H9 (cell line): ENCODE results near the gene NAA16. TPM values are rescaled to one million over a fixed set of nuclear protein-coding genes. Genes with fewer than 3 reads are reported as not detected.

Experiments
- DNase-seq: peaks from one replicate; pipeline ENCODE4 v3.0.0-alpha.2; 2017
- H2AFZ ChIP-seq: one replicate; pipeline ENCODE4 v1.6.1; 2013; ENCODE audit warnings: mild to moderate bottlenecking, low read length, control low read depth, moderate library complexity
- H2AK5ac ChIP-seq: 2 replicates; pipeline ENCODE4 v1.6.1; 2013; ENCODE audit warnings: low read length, control low read depth, mixed read lengths; ENCODE audit not compliant: insufficient read length
- H2BK120ac ChIP-seq: one replicate; pipeline ENCODE4 v1.6.1; 2013; ENCODE audit warnings: low read depth, mild to moderate bottlenecking, low read length, control low read depth, inconsistent platforms; ENCODE audit not compliant: poor library complexity, severe bottlenecking
- H2BK12ac ChIP-seq: 2 replicates; pipeline ENCODE4 v1.6.1; 2013; ENCODE audit warnings: low read length, control low read depth, mixed read lengths, low read depth; ENCODE audit not compliant: insufficient read length
- H2BK15ac ChIP-seq: 2 replicates; pipeline ENCODE4 v1.6.1; 2013; ENCODE audit warnings: low read depth, low read length, control low read depth
- H2BK20ac ChIP-seq: one replicate; pipeline ENCODE4 v1.6.1; 2013; ENCODE audit warnings: low read depth, mild to moderate bottlenecking, low read length, control low read depth, inconsistent platforms; ENCODE audit not compliant: poor library complexity, severe bottlenecking
- H2BK5ac ChIP-seq: 2 replicates; pipeline ENCODE4 v1.6.1; 2013; ENCODE audit warnings: low read length, control low read depth, mixed read lengths; ENCODE audit not compliant: insufficient read length
- H3K14ac ChIP-seq: 2 replicates; pipeline ENCODE4 v1.6.1; 2013; ENCODE audit warnings: low read length, control low read depth; ENCODE audit not compliant: insufficient read depth
- H3K18ac ChIP-seq: 2 replicates; pipeline ENCODE4 v1.6.1; 2013; ENCODE audit warnings: low read depth, mild to moderate bottlenecking, mixed read lengths, low read length, control low read depth; ENCODE audit not compliant: insufficient read length
- H3K23ac ChIP-seq: 2 replicates; pipeline ENCODE4 v1.6.1; 2013; ENCODE audit warnings: low read length, control low read depth, mixed read lengths, low read depth; ENCODE audit not compliant: insufficient read length
- H3K23me2 ChIP-seq: 2 replicates; pipeline ENCODE4 v1.6.1; 2013; ENCODE audit warnings: low read depth, mild to moderate bottlenecking, mixed read lengths, low read length, control low read depth; ENCODE audit not compliant: insufficient read length, poor library complexity, severe bottlenecking
- H3K27ac ChIP-seq: 2 replicates; pipeline ENCODE4 v1.5.1; 2013; ENCODE audit warnings: low read length, control low read depth, mixed read lengths, low read depth; ENCODE audit not compliant: insufficient read length
- H3K27me3 ChIP-seq: 2 replicates; pipeline ENCODE4 v1.6.1; 2013; ENCODE audit warnings: low read length, control low read depth, inconsistent platforms; ENCODE audit not compliant: insufficient read depth
- H3K4ac ChIP-seq: 2 replicates; pipeline ENCODE4 v1.6.1; 2013; ENCODE audit warnings: low read depth, mild to moderate bottlenecking, control low read depth, inconsistent platforms, low read length, moderate library complexity
- H3K4me1 ChIP-seq: 2 replicates; pipeline ENCODE4 v1.6.1; 2013; ENCODE audit warnings: low read length, control low read depth, inconsistent platforms; ENCODE audit not compliant: insufficient read depth
- H3K4me2 ChIP-seq: 2 replicates; pipeline ENCODE4 v1.6.1; 2013; ENCODE audit warnings: low read length, control low read depth, mixed read lengths; ENCODE audit not compliant: insufficient read length, insufficient read depth
- H3K56ac ChIP-seq: 2 replicates; pipeline ENCODE4 v1.6.1; 2013; ENCODE audit warnings: low read depth, mild to moderate bottlenecking, mixed read lengths, low read length, control low read depth; ENCODE audit not compliant: insufficient read length
- H3K79me1 ChIP-seq: 2 replicates; pipeline ENCODE4 v1.6.1; 2013; ENCODE audit warnings: low read depth, mild to moderate bottlenecking, moderate library complexity, low read length, control low read depth, inconsistent platforms; ENCODE audit not compliant: insufficient read depth, poor library complexity, severe bottlenecking
- H3K79me2 ChIP-seq: 2 replicates; pipeline ENCODE4 v1.6.1; 2013; ENCODE audit warnings: low read length, control low read depth, inconsistent platforms; ENCODE audit not compliant: insufficient read depth
- H3K9ac ChIP-seq: 2 replicates; pipeline ENCODE4 v1.6.1; 2013; ENCODE audit warnings: low read length, control low read depth, mixed read lengths; ENCODE audit not compliant: insufficient read length; ENCODE audit errors: extremely low read depth
- H3K9me3 ChIP-seq: one replicate; pipeline ENCODE4 v1.6.1; 2013; ENCODE audit warnings: low read depth, low read length, inconsistent platforms; ENCODE audit not compliant: control insufficient read depth
- H3T11ph ChIP-seq: one replicate; pipeline ENCODE4 v1.6.1; 2013; ENCODE audit warnings: mild to moderate bottlenecking, low read length, control low read depth, inconsistent platforms
- H4K20me1 ChIP-seq: one replicate; pipeline ENCODE4 v1.6.1; 2013; ENCODE audit not compliant: control insufficient read depth, insufficient read length, insufficient read depth
- H4K5ac ChIP-seq: 2 replicates; pipeline ENCODE4 v1.6.1; 2013; ENCODE audit warnings: low read depth, mild to moderate bottlenecking, mixed read lengths, low read length, control low read depth; ENCODE audit not compliant: insufficient read length
- H4K8ac ChIP-seq: replicated peaks from 2 replicates; pipeline ENCODE4 v1.6.1; 2013; ENCODE audit warnings: low read length, control low read depth, mixed read lengths, low read depth; ENCODE audit not compliant: insufficient read length
- H4K91ac ChIP-seq: 2 replicates; pipeline ENCODE4 v1.6.1; 2013; ENCODE audit warnings: low read depth, mild to moderate bottlenecking, moderate library complexity, mixed read lengths, low read length, control low read depth; ENCODE audit not compliant: insufficient read length
- H3K27ac Mint-ChIP-seq, 3 experiments: 2 replicates in 2 of 3; 3 replicates in 1 of 3; pipeline ENCODE4 v1.8.0; 2020 to 2021; ENCODE audit warnings: mixed read lengths in 3 of 3, mild to moderate bottlenecking in 1 of 3, moderate library complexity in 1 of 3
- H3K27me3 Mint-ChIP-seq: 2 replicates; pipeline ENCODE4 v1.8.0; 2021; ENCODE audit warnings: low read depth, mild to moderate bottlenecking, moderate library complexity, mixed read lengths
- H3K36me3 Mint-ChIP-seq, 3 experiments: 2 replicates in 2 of 3; 3 replicates in 1 of 3; pipeline ENCODE4 v1.8.0; 2020 to 2021; ENCODE audit warnings: low read depth in 3 of 3, mixed read lengths in 3 of 3; ENCODE audit not compliant: insufficient read depth in 1 of 3
- H3K4me1 Mint-ChIP-seq, 2 experiments: 2 replicates each; pipeline ENCODE4 v1.8.0; 2020; ENCODE audit warnings: mixed read lengths in 2 of 2
- H3K4me3 Mint-ChIP-seq, 2 experiments: 2 replicates in 1 of 2; 3 replicates in 1 of 2; pipeline ENCODE4 v1.8.0; 2020 to 2021; ENCODE audit warnings: mild to moderate bottlenecking in 2 of 2, mixed read lengths in 2 of 2, moderate library complexity in 1 of 2
- H3K9me3 Mint-ChIP-seq, 2 experiments: 2 replicates in 1 of 2; 3 replicates in 1 of 2; pipeline ENCODE4 v1.8.0; 2020; ENCODE audit warnings: mild to moderate bottlenecking in 2 of 2, mixed read lengths in 2 of 2, moderate library complexity in 1 of 2
- CTCF ChIP-seq: fragments of 200-600 bp; sonication (generic); conservative IDR thresholded peaks from 3 replicates; pipeline ENCODE4 v1.8.0; 2021; ENCODE audit warnings: antibody characterized with exemption, mild to moderate bottlenecking
- WGBS: extraction: QIAGEN DNeasy Blood & Tissue Kit; methylation state at CpG from one replicate; pipeline ENCODE4 v1.1.7; 2013; ENCODE audit warnings: missing lambda C conversion rate, low lambda C conversion rate, mixed read lengths; ENCODE audit not compliant: insufficient read length; ENCODE audit errors: extremely low coverage; 5-methylcytosine and 5-hydroxymethylcytosine counted together
- total RNA-seq: library from RNA; stranded (reverse); gene quantifications from 2 replicates; pipeline ENCODE4 v1.2.1, GENCODE V29; 2021

Gene NAA16
- total RNA-seq, 1 experiment from 2014 or later: 37.7 TPM

- Histone ChIP-seq H3K56ac (no peak overlapping the region), H2BK15ac (no peak overlapping the region), H4K8ac (no peak overlapping the region), H3K27me3 (no peaks in the 10 kb centered on the region), H3K9ac (no peak overlapping the region), H4K20me1 (no peaks in the 10 kb centered on the region), H3K27ac (no peak overlapping the region), H3K23ac (no peak overlapping the region), H4K91ac (no peak overlapping the region), H3K4me1 (peaks cover 9% of the 10 kb centered on the region), H3K79me2 (peaks cover 44% of the 10 kb centered on the region), H2AK5ac (no peak overlapping the region), H3K4me2 (peak overlapping the region; percentile 43), H4K5ac (no peak overlapping the region), H2AFZ (no peak overlapping the region), H3K14ac (no peak overlapping the region), H3K9me3 (no peaks in the 10 kb centered on the region), H3K79me1 (peaks cover 4% of the 10 kb centered on the region), H2BK5ac (no peak overlapping the region), H3K4ac (no peak overlapping the region), H3K23me2 (peaks cover 6% of the 10 kb centered on the region), H2BK12ac (no peak overlapping the region), H2BK120ac (no peak overlapping the region), H3K18ac (no peak overlapping the region), H3T11ph (no peak overlapping the region), H2BK20ac (no peak overlapping the region)
- Mint-ChIP-seq H3K4me3 (peak overlapping the region; percentile 68 to 92; a peak in 4 of 5 replicates), H3K36me3 (peaks cover 5 to 21% (median 20%) of the 10 kb centered on the region in 3 experiments; a peak in 6 of 7 replicates), H3K9me3 (no peaks in the 10 kb centered on the region), H3K27ac (no peak overlapping the region), H3K27me3 (no peaks in the 10 kb centered on the region), H3K4me1 (peaks cover 32 to 35% of the 10 kb centered on the region in 2 experiments)
- no CpG with 5 or more reads among the region's 6 CpGs for WGBS
- no peak for TF ChIP-seq CTCF
- no peak for DNase-seq
Observed at GRCh38 chr13:41313659-41314197, 2.7 kb downstream of the NAA16 start.
